Activated CD8-positive, alpha-beta memory T cell treated with anti-CD3 and anti-CD28 coated beads for 24 hours (primary cell): ENCODE measurements around the gene ARCN1.
"Not testable (repeated sequence)": the region's sequence is repeated elsewhere in the genome, so short reads cannot be mapped to it uniquely, and the experiment has no call there.

Experiments
- DNase-seq: peaks from one replicate; pipeline ENCODE4 v3.0.0-alpha.2; 2020

The ARCN1 gene

DNA sequence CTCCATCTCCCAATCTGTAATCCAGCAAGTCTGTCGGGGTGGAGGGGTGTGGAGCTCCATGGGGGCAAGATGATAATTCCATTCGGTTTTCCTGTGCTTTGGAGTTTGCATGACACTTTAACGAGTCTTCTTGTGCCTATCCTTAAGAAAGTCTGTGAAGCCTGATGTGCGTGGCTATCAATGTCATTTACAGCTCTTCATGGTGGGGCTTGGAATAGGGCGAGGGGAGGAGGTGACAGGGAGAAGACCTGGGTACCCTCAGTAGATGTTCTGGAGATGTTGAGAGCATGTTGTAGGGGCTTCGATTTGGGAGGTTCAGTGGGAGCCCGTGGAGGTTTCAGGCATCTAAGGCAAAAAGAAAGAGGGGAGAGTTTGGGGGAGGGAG is 34.6 kb downstream of the ARCN1 start:
- DNase-seq = no peak

GRCh38 chr11:118607401-118608359 is 35.5 kb downstream of the ARCN1 start, which contains the start of gene PHLDB1:
Gene PHLDB1 (plus strand): TSS chr11:118607615. CDS start chr11:118613837, 6,222 bp downstream.
- peak; percentile 77 for DNase-seq

DNA sequence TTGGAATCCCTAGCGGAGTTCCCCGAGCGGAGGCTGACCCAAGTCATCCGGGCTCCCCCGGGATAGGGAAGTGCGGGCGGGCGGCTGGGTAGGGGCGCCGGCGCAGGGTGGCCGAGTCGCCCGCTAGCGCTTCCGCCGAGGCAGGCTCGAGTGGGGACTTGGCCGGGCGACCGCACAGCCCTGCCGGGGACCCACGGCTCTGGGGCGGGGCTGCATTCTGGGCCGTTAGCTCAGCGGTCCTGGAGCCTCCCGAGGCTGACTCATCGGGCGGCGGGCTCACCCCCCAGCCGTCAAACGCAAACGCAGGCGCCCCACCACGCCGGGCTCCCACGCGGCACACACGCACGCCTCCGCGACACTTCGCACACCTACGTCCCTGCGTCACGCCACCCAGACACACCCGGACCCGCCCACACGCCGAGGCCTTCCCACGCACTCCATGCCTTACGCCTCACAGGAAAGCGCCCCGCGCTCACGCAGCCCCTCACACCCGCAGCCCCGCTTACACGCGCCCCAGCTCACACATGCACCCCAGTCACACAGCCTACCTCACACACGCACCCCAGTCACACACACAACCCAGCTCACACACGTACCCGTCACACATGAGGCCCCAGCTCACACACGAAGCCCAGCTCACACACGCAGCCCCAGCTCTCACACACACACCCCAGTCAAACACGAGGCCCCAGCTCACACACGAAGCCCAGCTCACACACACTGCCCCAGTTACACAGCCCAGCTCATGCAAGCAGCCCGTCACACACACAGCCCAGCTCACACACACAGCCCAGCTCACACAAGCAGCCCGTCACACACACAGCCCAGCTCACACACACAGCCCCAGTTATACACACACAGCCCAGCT is 36.4 kb downstream of the ARCN1 start:
- peak; percentile 84 for DNase-seq

DNA sequence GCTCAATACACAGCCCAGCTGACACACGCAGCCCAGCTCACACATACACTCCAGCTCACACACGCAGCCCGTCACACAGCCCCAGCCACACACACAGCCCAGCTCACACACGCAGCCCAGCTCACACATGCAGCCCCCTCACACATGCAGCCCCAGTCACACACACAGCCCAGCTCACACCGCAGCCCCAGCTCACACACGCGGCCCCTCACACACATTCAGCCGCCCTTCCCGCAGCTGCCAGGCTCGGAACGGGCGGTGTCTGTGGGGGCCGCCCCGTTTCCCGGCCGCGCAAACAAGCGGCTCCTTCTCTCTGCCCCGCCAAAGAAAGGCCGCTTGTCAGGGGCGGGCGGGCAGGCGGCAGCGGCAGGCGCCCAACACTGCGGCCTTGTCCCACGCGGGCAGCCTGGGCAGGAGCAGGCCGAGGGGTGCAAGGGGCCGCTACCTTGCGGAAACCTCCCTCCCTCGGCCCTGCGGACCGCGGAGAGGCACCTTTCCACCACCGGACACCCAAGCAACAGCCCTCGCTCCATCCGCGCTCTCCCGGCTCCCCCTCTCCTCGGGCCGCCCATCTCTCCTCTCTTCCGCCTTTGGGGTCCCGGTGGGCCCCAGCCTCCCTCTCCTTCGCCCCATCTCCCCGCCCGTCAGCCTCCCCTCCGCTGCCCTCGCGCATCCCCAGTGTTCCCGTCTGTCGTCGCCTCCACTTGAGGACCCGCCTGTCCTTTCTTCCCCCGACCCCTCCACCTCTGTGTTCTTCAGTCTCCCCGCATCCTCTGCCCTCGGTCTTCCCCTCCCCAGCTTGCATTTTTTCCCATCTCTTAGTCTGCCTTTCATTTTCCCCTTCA is 37.4 kb downstream of the ARCN1 start:
- DNase-seq = peak; percentile 78

DNA sequence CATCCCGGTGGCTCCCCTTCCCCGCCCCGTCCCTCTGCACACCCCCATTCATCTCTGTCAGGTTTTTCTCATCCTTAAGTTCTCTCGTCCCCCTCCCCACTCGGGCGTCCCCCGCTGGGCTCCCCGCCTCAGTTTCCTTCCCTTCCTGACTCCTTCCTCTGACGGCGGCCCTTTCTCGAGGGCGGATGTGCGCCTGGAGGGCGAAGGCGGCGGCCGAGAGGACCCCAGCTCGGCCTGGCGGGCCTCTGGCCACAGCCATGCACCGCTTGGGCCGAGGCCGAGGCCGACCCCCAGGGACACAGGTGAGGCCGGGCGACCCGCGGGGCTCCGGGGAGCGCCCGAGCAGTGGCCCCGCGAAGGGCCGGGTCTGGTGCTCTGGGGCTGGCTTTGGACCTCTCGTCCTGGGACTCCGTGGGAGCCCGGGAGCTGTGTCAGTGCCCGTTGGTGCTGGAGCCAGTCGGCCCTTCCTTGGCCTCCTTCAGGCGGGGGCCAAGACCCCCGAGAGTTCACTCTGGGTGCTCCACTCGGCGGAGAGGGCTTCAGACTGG is 38.1 kb downstream of the ARCN1 start:
- DNase-seq = no peak

- DNase-seq = peak; percentile 96
Measured at GRCh38 chr11:118610773-118611432, 38.7 kb downstream of the ARCN1 start.

- DNase-seq = not testable (repeated sequence)
Measured at GRCh38 chr11:118611433-118611795, 39.2 kb downstream of the ARCN1 start.

DNA sequence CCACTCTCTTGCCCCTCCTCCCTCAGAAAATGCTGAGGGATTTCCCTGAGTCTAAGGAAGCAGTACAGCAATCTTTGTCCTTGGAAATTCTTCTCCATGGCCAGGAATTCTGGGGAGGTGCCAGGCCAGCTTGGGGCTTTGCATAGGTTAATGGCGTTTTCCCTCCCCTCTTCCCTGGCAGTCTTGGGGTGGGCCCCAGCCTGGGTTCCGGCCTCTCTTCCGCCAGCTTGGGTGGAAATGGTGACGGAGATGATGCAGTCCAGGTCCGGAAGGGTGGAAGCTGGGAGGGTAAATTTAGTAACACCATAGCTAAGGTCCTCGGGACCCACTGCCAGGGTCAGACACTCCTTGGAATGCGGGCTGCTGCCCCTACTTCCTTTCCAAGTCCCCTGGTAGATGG is 40.2 kb downstream of the ARCN1 start:
- no peak for DNase-seq

- no peak for DNase-seq
Measured at GRCh38 chr11:118614511-118614910, 42.3 kb downstream of the ARCN1 start.

DNA sequence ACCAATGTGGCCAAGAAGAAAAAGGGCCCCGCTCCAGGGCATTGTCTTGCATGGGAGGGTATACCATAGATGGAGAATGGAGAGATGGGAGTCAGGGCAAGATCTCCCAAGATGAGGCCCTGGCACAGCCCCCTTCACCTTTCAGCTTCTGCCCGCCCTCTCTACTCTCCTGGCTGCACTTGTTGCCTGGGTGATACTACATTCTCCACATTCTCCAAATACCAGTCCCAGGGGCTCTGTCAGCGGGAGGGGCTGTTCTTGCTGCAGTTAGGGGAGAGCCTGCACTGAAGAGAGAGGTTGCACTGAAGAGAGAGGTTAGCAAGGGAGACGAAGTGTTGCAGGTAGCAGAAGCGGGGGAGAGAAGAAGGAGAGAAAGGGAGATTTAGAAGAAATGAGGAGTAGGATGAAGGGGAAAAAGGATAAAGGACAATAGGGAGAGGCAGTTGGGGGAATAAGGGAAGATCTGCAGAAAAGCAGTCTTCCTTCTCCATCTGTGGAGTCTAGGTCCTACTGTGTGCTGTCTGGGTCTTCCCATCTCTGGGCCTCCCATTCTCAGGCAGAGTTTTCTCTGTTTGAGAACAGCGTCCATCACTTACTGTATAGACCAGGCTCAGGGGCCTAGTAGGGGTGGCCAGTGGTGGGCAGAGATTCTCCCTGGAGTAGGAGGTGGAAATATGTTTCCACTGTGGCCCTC is 43.2 kb downstream of the ARCN1 start:
- DNase-seq = no peak

- no peak for DNase-seq
Measured at GRCh38 chr11:118615976-118616371, 43.8 kb downstream of the ARCN1 start.

- DNase-seq = no peak
Measured at GRCh38 chr11:118618115-118618990, 46.1 kb downstream of the ARCN1 start.

DNA sequence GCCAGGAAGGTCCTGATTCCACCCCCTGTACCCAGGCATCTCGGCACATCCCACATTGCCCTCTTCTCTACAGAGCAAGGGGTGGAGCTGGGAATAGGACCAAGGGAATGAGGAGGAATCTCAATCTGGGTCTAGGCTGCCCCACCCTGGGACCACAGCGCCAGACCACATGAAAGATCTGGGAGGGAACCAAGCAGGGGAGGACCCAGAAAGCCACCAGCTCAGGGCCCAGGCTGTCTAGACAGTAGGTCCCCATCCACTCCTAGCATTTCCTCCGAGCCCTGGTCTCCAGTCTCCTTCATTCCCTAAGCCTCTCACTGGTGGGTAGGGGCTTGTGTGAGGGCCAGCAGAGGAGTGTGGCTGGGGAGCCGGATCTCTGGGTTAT is 46.8 kb downstream of the ARCN1 start:
- no peak for DNase-seq

GRCh38 chr11:118619444-118620197 is 47.4 kb downstream of the ARCN1 start:
- no peak for DNase-seq

DNA sequence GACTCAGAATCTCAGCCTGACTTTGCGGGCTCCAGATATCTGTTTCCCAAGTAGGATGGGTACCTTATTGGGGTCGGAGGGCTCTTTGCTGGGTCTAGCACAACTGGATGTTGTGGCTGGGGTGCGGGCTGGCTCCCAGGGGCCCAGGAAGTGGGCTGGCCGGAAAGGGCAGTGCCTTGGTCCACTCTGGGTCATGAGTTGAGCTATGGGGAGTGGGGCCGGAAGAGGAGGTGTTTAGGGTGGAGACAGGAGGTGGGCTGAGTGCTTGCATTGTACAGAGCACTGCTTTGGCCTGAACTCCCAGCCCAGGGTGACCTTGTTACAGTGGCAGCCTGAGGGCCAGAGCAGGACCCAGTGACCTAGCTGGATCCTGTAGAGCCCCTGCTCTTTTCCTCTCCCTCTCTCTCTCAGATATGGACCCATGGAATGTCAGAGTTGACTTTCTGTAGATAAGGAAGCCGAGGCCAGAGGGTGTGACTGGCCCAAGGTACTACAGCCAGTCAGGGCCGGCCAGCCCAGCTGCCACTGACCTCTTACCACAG is 48.4 kb downstream of the ARCN1 start:
- no peak for DNase-seq

DNA sequence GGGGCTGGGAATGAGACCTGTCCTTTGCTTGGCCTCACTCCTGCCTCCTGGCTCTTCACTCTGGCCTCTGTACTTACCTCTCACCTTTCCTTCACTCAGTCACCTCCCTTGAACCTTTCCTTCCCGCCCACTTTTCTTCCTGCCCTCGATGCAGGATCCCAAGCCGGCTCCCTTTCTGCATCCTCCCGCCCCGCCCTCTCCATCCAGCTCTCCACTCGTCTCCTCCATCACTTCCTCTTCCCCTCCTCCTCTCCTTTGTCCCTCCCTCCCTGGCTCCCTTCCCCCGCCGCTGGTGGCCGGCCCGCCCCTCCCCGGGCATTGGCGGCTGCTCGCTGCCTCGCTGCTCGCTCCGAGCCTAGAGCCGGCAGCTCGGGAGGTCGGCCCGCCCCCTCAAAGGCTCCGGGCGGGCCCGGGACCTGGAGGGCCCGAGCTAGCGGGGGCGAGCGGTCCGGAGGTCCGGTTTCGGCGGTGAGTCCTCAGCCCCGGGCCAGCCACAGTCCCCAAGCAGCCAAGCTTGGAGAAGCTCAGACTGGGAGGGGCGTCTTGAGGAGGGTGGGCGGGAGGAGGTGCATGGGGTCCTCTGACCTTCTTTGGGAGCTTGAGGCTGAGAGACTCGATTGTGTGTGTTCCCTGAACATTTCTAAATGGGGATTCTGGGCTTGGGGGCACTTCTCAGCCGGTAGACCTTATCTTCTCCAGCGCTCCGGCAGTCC is 49.0 kb downstream of the ARCN1 start:
- DNase-seq = peak; percentile 71

GRCh38 chr11:118621784-118622375 is 49.7 kb downstream of the ARCN1 start:
- DNase-seq = no peak
